LNCaP clone FGC (cell line): Measurements from ENCODE around the gene MEAK7.

Experiments used
- DNase-seq: peaks from one replicate; pipeline ENCODE4 v3.0.0-alpha.2; 2011; ENCODE audit warnings: low read depth
- H3K4me3 ChIP-seq: 2 replicates; pipeline ENCODE4 v1.5.1; 2011; ENCODE audit warnings: mild to moderate bottlenecking, low read depth, low read length, control low read depth
- CTCF ChIP-seq: IDR thresholded peaks from 2 replicates; pipeline ENCODE4 v1.5.1; 2012; ENCODE audit warnings: mild to moderate bottlenecking; ENCODE audit not compliant: control insufficient read depth, insufficient read depth; ENCODE audit errors: extremely low read depth

MEAK7 gene

GRCh38 chr16:84513123-84513522, 8.7 kb upstream of the MEAK7 start:
- TF ChIP-seq CTCF: no peak
- H3K4me3 ChIP-seq: no peak overlapping the region
- no peak for DNase-seq

GRCh38 chr16:84511831-84512230, 7.4 kb upstream of the MEAK7 start:
- TF ChIP-seq CTCF: no peak
- no peak for DNase-seq
- H3K4me3 ChIP-seq: no peak overlapping the region

- no peak for DNase-seq
- no peak overlapping the region for H3K4me3 ChIP-seq
- TF ChIP-seq CTCF: peak; percentile 81
These were observed 6.8 kb upstream of the MEAK7 start for GRCh38 chr16:84511180-84511800.

GRCh38 chr16:84509032-84509950, 4.8 kb upstream of the MEAK7 start:
- DNase-seq: no peak
- no peak for TF ChIP-seq CTCF
- no peak overlapping the region for H3K4me3 ChIP-seq

- no peak overlapping the region for H3K4me3 ChIP-seq
These were observed 4.0 kb upstream of the MEAK7 start for GRCh38 chr16:84508502-84508901.

More at GRCh38 chr16:84508502-84508901, 4.0 kb upstream of the MEAK7 start:
- no peak for DNase-seq
- no peak for TF ChIP-seq CTCF
